Measurements from ENCODE around the gene UTP4.
A peak's percentile ranks its signal among the peaks of the same experiment; 100 is the strongest.

Gene UTP4

DNA sequence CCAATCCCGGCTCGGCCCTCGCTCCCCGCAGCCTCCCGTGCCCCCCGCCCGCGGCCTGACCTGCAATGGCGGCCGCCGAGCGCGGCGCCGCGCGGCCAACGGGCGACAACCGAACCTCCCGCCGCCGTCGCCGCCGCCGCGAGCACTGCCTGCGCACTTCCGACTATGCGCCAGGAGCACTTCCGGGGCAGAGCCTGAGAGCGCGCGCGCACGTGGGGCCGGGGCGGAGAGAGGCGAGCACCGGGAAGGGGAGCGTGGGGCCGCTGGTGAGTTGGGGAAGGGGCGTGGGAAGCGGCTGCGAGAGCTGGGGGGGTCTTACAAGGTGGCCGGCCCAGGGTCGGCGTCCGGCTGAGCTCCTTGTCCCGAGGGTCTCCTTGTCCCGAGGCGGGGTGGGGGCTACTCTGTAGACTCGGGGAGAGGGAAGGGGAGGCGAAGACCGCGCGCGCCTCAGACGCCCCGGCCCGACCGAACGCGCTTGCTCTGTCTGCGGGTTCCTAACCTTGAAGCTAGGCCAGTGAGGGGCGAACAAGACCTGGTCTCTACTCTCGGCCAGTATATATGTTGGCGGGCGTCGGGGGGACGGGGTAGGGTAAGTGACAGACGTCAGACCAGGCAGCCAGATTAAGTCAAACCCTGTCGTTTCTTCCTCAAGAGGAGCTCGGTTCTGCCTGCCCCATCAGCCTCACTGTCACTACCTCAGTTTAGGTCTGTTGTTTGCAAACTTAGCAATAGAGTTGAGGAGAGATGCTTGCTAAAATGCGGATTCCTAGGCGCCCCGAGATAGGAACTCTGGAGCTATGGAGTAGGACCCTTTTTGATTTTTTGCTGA is at the start of gene UTP4, which contains the start of gene CHTF8:
TSS of gene UTP4 (plus strand) at position 226 of the 829 bp plus-strand sequence. CDS start 811 bp downstream, outside the sequence.
TSS of gene CHTF8 (minus strand) at position 165 of the 829 bp plus-strand sequence. CDS start 11,130 bp downstream, outside the sequence.
- peak; percentile 85 for DNase-seq

DNA sequence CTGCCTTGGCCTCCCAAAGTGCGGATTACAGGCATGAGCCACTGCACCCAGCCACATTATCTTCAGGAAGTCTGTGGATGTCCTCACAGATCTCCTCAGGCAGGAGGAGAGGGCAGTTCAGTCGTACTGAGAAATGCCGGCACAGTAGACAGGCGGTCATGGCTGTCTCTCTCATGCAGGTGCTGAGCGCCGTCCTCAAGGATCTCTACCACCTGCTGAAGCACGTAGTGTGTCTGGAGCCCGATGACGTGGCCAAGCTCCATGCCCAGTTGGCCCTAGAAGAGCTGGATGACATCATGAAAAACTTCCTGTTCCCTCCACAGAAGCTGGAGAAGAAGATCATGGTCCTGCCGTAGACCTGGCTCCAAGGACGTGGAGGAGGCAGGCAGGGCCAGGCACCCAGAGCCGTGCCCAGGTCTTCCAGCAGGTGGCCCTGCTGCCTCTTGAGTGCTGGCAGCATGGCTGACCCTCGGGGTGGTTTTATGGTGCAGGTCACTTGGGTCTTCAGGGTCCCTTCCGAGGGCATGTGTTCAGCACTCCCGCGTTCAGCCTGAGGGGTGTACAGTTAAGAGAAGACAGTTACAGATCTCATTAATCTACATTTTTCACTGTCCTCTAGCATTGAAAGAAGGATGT is 49.0 kb upstream of the UTP4 start:
- DNase-seq = no peak

- no peak for DNase-seq
Measured at GRCh38 chr16:69084289-69084688, 48.2 kb upstream of the UTP4 start.

DNA sequence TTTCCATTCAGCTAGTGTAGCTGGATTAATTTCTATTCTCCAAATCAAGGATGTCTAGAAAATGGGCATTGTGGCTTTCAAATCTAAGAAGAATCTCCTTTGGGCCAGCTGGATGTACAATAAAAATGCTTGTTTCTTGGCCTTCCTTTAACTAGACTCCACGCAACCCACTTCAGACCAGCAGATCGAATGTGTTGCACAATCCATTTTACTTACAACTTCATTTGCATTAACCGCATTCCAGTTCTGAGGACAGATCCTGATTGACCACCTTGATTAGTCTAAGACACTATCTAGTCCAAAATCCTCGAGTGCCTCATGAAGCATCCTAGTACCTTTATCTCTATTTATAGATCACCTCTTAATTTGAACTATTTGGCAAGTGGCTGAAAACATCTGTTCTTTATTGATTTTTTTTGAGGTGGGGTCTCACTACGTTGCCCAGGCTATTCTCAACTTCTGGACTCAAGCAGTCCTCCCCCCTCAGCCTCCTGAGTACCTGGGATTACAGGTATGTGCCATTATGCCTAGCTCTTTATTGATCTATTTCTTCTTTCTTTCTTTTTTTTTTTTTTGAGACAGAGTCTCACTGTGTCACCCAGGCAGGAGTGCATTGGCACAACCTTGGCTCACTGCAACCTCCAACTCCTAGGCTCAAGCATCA is 47.3 kb upstream of the UTP4 start:
- DNase-seq = no peak

- DNase-seq = no peak
Measured at GRCh38 chr16:69087161-69087581, 45.3 kb upstream of the UTP4 start.

GRCh38 chr16:69088684-69089083 is 43.8 kb upstream of the UTP4 start:
- no peak for DNase-seq

DNA sequence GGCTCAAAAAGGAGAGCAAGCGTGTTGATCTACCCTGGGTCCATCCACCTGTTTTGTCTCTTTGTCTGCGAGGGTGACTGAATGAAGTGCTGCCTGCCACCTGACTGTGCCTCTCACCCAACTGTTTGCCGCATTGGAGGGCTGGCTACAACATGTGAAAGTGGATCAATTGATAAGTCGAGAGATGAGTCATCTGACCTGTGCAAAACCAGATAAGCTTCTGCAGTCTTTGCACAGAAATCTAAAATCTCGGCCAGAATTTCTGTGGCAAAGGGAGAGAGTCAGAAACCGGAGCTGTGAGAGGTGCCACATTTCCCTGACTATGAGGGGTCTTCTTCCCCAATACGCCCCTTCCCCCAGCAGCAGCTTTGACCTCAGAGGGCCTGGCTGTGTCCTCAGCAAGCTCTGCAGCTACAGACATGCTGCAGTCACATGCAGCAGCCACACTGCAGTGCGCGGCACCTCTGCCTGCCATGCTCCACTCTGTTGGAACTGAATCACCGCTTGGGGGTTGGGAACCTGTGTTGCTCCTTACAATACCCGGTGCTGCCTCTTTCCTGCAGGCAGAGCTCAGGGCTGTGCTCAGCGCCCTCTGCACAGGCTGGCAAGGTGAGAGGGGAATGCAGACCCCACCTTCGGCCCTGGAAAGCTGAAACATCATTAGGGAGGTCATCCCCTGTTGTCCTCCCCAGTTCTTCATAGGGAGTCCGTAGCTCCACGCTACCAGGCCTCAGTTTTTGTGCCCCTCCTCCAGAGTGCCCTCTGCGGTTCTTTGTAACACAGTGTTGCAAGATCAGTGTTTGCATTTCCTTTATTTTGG is 43.1 kb upstream of the UTP4 start:
- peak; percentile 24 for DNase-seq

DNA sequence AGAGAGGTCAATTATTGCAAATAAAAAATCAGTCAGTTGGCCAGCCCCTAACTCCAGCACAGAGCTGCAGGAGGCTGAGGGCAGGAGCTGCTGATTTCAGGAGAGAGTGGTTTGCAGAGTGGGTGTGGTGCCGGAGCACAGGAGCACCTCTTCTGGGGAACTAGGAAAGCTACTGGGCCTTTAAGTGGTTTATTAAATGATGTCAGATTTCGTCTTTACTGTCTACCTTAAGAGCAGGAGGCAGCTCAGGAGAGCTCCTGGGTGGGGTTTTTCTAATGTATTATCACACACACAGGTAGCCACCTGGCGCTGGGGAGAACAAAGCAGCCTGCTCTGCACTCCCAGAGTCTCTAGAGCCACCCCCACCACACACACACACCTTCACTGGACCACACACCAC is 38.5 kb upstream of the UTP4 start:
- DNase-seq = no peak

DNA sequence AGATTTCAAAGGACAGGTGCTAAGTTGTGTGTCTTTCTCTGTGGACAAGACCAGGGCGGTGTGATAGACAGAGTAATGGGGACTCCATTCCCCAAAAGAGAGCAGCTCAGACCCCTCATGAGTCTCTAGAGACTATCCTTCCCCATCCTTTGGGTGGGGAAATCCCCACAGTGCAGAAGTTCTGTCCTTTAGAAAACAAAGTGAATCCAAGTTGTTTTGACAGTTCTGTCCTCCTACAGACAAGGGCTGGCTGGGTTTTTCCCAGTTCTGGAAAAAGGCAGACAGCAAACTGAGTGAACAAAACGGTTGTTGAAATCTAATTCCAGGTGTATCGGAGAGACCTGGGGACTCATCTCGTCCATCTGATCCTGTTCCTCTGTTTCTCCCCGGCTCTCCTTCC is 37.9 kb upstream of the UTP4 start:
- DNase-seq = no peak

DNA sequence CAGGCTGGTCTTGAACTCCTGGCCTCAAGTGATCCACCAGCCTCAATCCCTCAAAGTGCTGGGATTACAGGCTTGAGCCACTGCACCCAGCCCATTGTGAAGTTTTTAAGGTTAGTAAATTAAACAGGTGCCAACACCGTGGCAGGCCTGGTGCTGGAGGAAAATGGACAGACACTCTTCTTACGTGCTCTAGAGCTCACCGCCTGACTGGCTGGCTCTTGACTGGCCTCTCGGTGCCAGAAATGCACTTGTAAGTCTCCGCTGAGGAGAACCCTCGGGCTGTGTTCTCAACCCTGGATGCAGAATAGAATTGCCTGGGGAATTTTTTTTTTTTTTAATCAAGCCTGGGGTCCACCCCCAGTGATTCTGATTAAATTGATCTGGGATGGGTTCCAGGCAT is 37.3 kb upstream of the UTP4 start:
- DNase-seq = no peak

DNA sequence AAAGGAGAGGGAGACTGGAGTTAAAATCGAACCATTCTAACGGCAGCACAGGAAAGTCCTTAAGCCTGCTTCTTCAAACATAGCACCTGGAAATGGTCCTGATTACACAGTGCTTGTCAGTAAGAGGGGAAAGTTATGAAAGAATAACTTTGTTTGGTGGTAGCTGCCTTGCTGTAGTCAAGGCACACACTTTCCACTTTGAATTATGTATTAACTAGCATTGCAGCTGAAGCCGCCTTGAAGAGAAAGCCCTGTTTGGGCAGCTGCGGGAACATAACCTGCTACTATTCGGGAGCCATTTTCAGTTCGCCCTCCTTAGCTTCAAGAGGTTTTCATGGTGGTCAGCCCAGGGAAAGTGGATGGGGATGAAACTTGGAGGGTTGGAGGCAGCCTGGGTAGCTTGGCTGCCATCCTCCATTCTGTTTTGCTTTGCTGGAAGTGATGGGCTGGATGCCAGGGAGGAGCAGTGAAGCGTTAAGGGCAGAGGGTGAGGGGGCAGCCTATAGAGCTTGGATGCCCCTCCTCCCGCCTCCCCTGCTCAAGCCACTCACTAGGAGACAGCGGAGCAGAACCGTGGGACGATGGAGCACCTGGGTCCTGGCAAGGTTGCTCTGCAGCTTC is 32.3 kb upstream of the UTP4 start:
- DNase-seq = peak; percentile 63

DNA sequence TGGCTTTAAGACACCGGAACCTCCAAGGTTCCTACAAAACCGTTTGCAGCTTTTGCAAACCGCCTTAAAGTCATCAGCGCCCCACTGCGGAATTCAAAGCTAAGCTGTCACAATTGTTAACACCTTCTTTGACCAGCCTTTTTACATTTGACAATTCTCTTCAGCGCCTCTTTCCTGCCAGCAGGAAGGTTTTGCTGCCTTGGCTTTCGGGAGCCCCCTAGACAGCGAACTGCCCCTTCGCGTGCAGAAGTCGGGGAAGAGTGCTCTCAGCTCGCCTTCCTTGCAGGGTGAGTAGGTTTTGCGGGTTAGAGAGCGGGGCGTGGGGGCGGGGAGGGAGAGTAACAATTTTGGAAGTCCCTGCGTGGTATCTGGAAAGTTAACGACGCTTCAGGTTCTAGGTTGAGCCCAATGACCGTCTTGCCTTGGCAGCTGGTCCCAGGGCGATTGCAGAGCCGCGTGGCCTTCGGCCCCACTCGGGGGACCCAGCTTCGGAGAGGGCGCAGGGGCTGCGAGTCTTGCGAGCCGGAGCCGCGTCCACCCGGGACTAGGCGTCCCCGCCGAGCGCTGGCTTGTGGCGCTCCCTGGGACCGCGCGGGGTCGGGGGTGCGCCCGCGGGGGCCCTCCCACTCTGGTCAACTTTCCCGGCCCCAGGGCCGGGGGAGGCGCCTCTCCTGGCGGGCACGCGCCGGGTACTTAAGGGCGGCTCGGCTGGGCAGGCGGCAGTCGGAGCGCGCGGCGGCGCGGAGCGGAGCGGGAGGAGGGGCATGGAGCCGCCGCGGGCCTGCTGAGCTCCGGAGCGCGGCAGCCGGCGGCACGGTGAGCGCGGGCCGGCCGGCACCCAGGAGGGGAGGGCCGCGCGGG is 26.7 kb upstream of the UTP4 start, which contains the start of gene HAS3:
TSS of gene HAS3 (plus strand) at position 153 of the 861 bp plus-strand sequence. CDS start 3,743 bp downstream, outside the sequence.
- DNase-seq = peak; percentile 79

- peak; percentile 72 for DNase-seq
Measured at GRCh38 chr16:69106491-69107315, 25.7 kb upstream of the UTP4 start.

DNA sequence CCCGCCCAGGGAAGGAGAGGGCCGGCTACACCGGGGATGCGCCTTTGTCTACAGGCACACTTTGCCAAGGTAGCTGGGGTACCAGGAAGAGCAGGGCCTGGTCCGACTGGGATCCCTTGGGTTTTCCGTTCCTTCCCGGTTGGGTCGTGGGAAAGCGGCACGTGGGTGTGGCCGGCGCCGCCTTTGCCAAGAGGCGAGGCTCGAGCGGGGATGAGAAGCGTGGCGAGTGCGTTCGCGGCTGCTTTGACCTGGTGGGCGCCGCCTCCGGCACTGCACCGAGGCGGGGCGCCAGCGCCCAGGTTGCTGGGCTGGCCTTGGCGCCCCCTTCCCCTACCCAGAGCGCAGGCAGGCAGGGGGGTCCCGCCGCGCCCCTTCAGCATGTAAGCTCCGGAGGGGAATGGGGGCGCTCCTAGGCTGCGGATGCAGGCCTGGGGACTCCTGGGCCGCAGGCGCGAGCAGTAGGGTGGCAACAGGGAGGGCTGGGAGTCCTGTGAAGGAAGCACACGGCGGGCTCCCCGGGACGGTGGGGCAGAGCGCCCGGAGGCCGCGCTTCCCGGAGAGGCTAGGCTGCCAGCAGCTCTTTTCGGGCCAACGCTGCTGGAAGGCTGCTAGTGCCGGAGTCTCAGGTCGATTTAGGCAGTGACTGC is 25.0 kb upstream of the UTP4 start:
- peak; percentile 72 for DNase-seq

DNA sequence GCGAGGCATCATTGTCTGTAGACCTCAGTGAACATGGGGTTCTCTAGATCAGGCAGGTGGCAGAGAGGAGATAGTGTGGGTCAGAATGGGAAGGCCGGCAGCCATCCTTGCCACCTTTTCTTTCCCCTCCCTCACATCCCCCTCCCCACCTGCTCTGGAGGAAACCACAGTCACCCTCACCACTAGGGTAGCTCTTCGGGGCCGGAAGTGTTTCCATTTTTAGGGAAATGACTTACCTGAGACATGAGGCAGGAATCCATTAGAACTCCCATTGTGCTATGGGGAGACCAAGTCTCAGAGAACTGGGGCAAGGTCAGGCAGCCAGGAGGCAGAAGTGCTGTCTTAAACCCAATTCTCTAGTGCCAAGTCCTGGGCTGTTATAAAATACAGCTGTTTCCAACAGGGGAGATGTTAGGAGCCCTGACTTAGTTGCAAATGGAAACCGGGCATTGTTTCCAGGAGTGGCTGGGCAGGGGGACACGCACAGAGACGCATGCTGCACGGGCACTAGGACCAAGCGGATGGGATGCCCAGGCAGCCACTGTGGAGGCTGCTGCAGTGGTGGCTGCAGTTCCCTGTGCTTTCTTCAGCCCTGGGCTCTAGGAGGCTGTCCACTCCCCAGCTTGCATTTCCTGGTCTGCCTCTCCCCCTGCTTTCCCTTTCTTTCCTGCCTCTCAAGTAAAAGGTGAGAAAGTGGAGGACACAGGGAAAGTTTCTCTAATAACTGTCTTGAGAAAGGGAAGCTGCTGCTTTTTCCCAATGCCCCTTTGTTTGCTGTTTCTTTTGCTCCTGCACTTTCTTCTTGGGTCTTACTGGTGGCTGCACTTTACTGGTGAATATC is 24.2 kb upstream of the UTP4 start:
- DNase-seq = peak; percentile 17

DNA sequence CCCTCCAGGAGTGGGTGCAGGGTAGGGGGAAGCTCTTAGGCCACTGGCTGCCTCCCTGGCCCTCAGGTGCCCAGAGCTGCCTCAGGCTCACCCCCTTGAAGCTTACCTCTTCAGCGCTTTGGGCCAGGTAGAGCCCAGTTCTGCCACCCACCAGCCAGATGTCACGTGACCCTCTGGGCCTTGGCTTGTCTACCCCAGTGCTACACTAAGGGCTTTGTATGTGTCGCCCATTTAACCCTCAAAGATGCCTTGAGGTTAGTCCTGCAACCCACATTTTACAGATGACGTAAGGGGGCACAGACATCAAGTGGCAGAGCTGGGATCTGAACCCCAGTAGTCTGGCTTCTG is 23.6 kb upstream of the UTP4 start:
- DNase-seq = no peak

- DNase-seq = no peak
Measured at GRCh38 chr16:69109486-69110270, 22.8 kb upstream of the UTP4 start.

DNA sequence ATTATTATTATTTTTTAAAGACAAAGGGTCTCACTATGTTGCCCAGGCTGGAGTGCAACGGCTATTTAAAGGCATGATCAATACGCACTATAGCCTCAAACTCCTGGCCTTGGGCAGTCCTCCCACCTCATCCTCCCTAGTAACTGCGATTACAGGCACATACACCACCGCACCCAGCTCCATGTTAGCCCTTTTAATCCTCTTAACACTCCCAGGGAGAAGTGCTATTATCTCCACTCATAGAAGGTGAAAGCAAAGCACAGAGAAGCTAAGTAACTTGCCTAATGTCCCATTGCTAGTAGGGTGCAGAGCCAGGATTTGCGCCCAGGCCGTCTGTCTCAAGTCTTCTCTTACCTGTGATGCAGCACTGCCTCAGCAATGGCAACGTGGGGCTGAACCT is 22.0 kb upstream of the UTP4 start:
- no peak for DNase-seq

All from retina (tissue), 1 donor.